GM21737 (cell line): ENCODE results near the gene KMT5C.

ENCODE experiments used
- ATAC-seq: cut with Tn5 transposase; IDR thresholded peaks from one replicate; pipeline ENCODE4 v1.9.1; 2021; ENCODE audit warnings: mild to moderate bottlenecking, moderate library complexity; ENCODE audit not compliant: unreplicated experiment

Gene KMT5C

GRCh38 chr19:55384131-55384919, 44.6 kb downstream of the KMT5C start, which contains the start of gene TMEM238:
TMEM238 (minus strand) TSS chr19:55384292; CDS start chr19:55384259, 33 bp downstream.
- no peak for ATAC-seq

- ATAC-seq: peak; percentile 47
Measured at GRCh38 chr19:55384920-55385723, 45.4 kb downstream of the KMT5C start.

- peak; percentile 60 for ATAC-seq
Measured at GRCh38 chr19:55385724-55386492, 46.2 kb downstream of the KMT5C start, which contains the start of gene RPL28. RPL28 (plus strand) TSS chr19:55385932; CDS start chr19:55386358, 426 bp downstream.

GRCh38 chr19:55386493-55386971, 46.9 kb downstream of the KMT5C start:
- no peak for ATAC-seq

- ATAC-seq: no peak
Measured at GRCh38 chr19:55387736-55388497, 48.2 kb downstream of the KMT5C start.

GRCh38 chr19:55389386-55390317, 50.0 kb downstream of the KMT5C start:
- ATAC-seq: no peak

GRCh38 chr19:55390461-55390880, 50.8 kb downstream of the KMT5C start:
- ATAC-seq: no peak

- no peak for ATAC-seq
Measured at GRCh38 chr19:55391191-55391670, 51.6 kb downstream of the KMT5C start.

- no peak for ATAC-seq
Measured at GRCh38 chr19:55391702-55392615, 52.3 kb downstream of the KMT5C start.

- no peak for ATAC-seq
Measured at GRCh38 chr19:55392820-55393761, 53.4 kb downstream of the KMT5C start.
